NCI-H446 (cell line): ENCODE data around the gene MAPK8IP3.

Source experiments
- DNase-seq, 2 experiments: peaks; one replicate each; lab custom pipeline; 2025; lab: John Stamatoyannopoulos, UW

The MAPK8IP3 gene

GRCh38 chr16:1677339-1677738, 28.7 kb upstream of the MAPK8IP3 start:
- no peak for DNase-seq

GRCh38 chr16:1677942-1678499, 28.0 kb upstream of the MAPK8IP3 start, which contains the start of gene JPT2:
Gene JPT2 (plus strand): TSS chr16:1678279. CDS start chr16:1678313, 34 bp downstream.
- peak; percentile 93 to 98 for DNase-seq

- peak in 1 of 2 experiments; percentile 9 for DNase-seq
Observed at GRCh38 chr16:1678500-1679098, 27.4 kb upstream of the MAPK8IP3 start.

GRCh38 chr16:1680361-1680760, 25.6 kb upstream of the MAPK8IP3 start:
- no peak for DNase-seq

GRCh38 chr16:1681032-1681431, 25.0 kb upstream of the MAPK8IP3 start:
- no peak for DNase-seq

- no peak for DNase-seq
Observed at GRCh38 chr16:1687427-1688316, 18.3 kb upstream of the MAPK8IP3 start.

- DNase-seq, result no peak
Observed at GRCh38 chr16:1688807-1689560, 17.0 kb upstream of the MAPK8IP3 start.

- DNase-seq, result no peak
Observed at GRCh38 chr16:1689853-1690252, 16.1 kb upstream of the MAPK8IP3 start.

GRCh38 chr16:1690810-1691209, 15.2 kb upstream of the MAPK8IP3 start:
- DNase-seq, result no peak

- DNase-seq, result no peak
Observed at GRCh38 chr16:1691276-1691675, 14.7 kb upstream of the MAPK8IP3 start.

GRCh38 chr16:1691956-1692355, 14.0 kb upstream of the MAPK8IP3 start:
- no peak for DNase-seq

GRCh38 chr16:1696863-1697262, 9.1 kb upstream of the MAPK8IP3 start:
- DNase-seq, result no peak

GRCh38 chr16:1698680-1699079, 7.3 kb upstream of the MAPK8IP3 start:
- no peak for DNase-seq

GRCh38 chr16:1700246-1700645, 5.7 kb upstream of the MAPK8IP3 start:
- DNase-seq, result no peak

GRCh38 chr16:1701216-1701878, 4.6 kb upstream of the MAPK8IP3 start:
- no peak for DNase-seq

- peak in 1 of 2 experiments; percentile 36 for DNase-seq
Observed at GRCh38 chr16:1705324-1705687, 689 bp upstream of the MAPK8IP3 start.

GRCh38 chr16:1706386-1707192, 594 bp downstream of the MAPK8IP3 start:
- peak in 1 of 2 experiments; percentile 39 for DNase-seq

GRCh38 chr16:1707193-1707790, 1.3 kb downstream of the MAPK8IP3 start:
- no peak for DNase-seq

GRCh38 chr16:1708083-1708767, 2.2 kb downstream of the MAPK8IP3 start:
- no peak for DNase-seq

GRCh38 chr16:1708768-1709180, 2.8 kb downstream of the MAPK8IP3 start:
- DNase-seq, result no peak
